Measurements from ENCODE around the gene CETN2.
"Not testable (repeated sequence)": the region's sequence is repeated elsewhere in the genome, so short reads cannot be mapped to it uniquely, and the experiment has no call there.

CETN2 gene

DNA sequence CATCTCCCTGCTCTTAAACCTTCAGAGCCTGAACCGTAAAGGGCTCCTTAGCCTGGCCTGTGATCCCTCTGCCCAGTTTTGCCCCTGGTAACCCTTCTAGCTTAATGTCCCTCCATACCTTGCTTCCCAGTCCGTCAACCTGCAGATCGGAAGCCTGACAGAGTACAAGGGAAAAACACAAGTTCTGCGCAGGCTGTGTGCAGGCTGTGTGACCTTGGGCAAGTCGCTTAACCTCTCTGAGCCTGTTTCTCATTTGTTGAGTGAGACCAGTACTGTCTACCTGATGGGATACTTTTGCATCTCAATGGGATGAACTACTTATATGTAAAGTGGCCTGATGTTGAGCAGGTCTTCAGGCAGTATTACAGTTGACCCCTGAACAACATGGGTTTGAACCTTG, 2.0 kb upstream of the CETN2 start:
- DNase-seq (ENCODE audit: low spot score) = no peak

DNA sequence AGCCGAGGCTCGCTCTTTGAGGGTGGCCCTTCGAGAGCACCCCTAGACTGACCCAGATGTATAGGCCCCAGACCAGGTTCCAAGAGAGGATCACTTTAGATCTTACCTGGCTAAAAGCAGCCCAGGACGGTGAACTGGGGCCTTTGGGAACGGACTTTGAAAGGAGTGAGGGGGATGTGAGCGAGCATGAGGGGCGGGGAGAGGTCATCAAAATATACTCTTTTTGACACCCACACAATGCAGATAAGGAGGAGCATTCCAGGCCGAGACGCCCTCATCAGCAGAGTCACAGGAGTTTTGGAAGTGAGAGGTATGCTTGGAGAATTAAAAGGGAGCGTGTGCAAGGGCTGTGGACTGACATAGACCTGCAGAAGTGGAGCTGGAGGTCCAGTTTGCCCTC, 834 bp upstream of the CETN2 start:
- no peak for DNase-seq (ENCODE audit: low spot score)

DNA sequence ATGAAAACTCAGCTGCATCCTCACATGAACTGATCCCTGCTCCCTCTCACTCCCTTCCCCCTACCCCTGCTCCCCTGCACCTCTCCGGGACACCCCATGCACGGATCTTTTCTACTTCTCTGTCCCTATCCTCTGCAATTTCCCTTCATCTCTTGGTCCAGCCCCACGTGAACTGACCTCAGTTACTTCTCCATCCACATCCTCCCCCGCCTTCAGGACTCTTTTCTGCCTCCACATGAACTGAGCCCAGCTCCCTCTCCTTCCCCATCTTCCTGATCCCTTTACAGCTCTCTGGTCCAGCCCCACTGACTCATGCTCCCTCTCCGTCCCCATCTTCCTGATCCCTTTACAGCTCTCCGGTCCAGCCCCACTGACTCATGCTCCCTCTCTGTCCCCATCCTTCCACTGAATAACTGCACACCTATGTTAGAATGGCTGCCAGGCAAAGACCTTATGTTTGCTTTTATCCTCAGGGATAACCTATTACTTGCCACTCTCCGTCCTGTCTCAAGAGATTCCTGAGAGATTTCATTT, 5.6 kb downstream of the CETN2 start:
- DNase-seq (ENCODE audit: low spot score) = no peak

DNA sequence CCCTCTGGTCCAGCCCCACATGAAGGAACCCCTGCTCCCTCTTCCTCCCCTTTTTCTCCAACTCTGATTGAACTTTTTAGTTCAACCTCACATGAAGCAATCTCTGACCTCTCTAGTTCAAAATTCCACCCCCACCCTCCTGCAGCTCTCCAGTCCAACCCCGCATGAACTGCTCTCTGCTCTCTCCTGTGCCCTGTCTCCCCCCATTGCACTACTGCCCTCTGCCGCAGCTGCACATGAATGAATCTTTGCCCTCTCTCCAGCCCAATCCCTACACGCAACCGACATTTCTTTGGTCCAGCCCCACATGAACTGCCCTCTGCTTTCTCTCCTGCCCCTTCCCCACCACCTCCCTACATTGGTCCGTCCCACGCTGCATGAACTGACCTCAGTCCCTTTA, 6.9 kb downstream of the CETN2 start:
- no peak for DNase-seq (ENCODE audit: low spot score)

DNA sequence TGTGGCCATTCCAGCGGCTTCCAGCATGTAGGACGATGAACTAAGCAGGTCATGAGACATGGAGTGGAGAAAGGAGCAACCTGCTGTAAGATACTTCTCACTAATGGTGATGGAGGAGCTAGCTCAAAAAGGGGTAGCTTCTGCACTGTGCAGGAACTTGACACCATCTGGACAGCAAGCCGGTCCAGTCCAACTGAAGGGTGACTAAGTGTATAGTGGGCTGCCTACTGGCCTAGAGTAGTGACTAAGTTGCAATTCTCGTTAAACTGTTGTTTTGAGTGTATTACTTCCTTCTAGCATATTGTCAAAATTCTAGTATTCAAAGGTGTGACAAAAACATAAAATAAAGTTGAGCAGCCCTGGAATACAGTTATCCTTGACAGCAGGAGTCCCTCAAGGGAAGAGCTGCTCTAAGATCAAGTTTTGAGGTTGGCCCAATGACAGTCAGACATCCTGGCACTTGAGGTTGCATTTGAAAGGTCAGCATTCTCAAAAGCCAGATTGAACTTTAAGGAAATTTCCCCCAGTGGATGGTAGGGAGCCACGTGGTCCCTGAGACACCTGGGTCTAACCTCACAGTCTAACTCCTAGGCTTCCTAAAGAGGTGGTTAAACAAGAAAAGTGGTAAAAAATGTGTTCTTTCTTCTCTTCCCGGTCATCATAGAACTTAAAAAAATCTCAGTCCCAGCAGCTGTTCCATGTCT, 8.0 kb downstream of the CETN2 start:
- no peak for DNase-seq (ENCODE audit: low spot score)

DNA sequence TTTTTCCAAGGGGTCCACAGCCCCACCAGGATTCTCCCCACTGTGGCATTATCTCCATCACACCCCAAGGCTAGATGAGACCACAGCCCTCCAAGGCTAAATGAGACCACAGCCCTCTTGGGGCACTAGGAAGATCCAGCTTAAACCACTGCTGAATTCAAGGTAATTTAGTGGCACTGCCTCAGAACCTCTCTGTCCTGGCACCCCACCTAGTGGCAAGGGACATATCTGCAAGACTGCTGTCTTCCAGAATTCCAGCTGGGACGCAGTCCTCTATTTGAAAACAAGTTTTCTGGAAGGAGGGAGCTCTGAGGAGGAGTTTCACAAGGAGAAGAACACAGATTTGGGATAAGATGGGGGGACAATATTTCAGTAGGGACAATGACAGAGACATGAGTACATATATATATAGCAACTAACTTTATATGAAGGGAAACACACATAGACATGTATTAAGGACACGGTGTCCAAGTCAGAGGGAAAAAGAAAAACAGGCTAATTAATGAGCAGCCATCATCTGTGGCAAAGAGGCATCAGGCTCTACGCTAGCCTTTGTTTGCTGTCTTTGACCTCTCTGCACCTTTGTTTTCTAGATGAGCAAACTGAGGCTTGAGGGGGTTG, 9.3 kb downstream of the CETN2 start:
- DNase-seq (ENCODE audit: low spot score) = peak; percentile 3

DNA sequence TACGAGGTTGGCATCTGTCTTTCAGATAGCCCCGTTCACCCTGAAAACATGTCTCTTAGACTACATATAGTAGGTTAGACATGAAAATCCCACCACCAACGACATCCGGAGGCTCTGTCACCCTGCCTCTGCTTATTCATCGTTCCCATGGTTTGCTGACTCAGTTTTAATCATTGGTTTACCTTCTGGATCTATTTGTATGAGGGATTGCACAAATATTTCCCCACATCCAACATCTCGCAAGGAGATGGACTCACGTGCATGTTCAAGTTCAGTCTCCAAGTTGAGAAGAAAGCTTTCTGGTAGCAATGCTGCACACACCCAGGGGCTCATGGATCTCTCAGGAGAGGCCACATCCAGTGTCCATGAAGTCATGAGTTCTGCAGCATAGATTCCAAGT, 10.8 kb downstream of the CETN2 start:
- DNase-seq (ENCODE audit: low spot score) = no peak

DNA sequence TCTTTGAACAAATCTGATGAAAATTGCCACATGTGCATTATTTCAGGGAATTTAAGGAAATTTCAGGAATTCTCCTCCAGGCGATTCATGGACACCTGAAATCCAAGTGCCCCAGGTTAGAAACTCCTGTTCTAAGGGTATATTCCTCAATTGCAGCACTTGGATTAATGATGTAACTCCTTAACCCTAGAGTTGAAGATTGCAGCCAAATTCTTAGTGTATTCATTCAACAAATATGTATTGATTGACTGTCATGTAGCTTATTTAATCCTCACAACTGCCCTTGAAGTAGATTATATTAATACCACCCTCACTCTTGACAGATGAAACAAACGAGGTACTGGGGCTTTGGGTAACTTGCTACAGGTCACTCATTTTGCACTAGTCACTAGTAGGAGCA, 11.3 kb downstream of the CETN2 start:
- no peak for DNase-seq (ENCODE audit: low spot score)

DNA sequence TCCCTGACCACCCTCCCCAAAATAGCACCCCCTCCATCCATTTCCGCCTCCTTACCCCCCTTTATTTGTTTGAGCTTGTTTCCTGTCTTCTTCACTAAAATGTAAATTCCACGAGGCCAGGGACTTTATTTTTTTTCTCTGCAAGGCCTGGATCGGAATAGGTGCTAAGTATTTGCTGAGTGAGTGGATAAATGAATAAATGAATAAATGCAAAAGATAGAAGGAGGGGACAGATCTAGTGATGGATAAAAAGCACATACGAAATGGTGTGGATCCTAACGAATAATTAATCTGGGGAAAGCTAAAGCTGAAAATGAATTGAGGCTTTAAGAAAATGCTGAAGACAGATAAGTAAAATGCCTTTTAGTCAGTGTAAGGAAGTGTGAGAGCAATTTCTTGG, 12.2 kb downstream of the CETN2 start:
- DNase-seq (ENCODE audit: low spot score) = no peak

DNA sequence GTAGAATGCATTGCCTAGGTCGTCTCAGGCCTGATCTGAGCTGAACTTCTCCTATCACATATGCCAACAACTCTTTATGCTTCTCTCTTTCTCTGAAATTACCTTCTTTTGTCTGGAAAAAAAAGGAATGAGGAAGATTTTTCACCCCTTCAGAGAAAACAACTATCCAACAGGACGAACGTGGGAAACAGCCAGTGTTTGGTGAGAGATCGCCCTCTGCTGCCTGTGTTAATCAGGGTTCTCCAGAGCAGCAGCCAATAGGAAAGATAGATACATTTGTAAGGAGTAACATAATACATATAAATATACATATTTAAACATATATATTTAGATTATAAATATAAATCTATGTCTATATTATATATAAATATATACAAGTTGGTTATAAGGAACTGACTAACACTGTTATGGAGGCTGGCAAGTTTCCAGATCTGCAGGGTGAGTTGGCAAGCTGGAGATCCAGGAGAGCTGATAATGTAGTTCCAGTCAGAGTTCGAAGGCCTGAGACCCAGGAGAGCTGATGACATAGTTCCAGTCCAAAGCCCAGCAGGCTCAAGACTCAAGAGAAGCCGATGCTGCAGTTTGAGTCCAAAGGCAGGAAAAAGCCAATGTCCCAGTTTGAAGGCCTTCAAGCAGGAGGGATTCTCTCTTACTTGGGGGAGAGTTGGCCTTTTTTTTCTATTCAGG, 13.3 kb downstream of the CETN2 start:
- peak; percentile 19 for DNase-seq (ENCODE audit: low spot score)

DNA sequence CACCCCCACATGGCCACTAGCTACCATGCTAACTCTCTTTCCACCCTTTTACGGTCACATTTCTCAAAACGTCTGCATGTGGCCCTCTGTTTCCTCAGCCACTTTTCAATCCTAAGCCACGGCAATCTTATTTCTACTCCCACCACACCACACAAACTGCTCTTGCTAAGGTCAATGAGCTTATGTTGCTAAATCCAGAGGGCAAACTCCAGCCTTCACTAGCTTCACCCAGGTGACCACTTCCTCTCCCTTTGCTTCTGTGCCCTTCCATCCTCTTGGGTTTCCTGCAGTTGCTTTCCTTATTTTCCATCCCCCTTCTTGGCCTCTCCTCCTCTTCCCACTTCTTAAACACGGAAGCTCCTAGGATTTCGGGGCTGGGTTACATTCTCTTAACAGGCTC, 16.5 kb downstream of the CETN2 start:
- DNase-seq (ENCODE audit: low spot score) = no peak

DNA sequence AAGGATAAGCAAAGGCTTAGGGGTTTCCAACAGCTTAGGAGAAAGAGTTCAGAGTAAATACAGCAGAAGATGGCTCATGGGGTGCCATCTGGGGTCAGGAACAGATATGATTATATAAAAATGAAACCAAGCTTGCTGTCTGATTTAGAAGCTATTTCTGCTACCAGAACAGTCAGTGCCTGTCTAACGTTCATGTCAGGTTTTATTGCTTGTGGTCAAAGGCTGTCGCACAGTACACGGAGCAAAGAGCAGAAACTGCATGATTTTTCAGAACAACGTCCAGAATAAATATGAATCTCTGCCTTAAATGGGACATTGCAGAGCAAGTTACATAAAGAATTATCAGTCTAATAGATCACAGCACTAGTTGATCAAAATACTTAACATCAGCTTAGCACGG, 17.4 kb downstream of the CETN2 start:
- no peak for DNase-seq (ENCODE audit: low spot score)

DNA sequence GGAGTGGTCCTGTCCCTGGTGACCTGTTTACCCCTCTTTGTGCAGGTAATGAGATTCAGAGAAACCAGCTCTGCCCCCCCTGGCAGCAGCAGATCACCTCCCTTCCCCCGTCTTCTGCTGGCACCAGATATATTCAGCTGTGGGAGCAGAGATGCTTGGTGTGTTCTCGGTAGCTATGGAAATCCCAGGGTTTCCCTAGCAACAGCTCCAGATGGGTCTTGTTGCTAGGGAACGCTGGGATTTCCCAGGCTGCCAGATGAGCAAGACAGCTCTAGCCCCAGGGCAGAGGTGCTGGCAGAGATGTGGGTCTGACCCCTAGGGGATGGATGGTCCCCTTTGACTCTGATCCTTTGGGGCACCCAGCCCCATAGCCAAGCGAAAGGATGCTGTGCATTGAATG, 20.2 kb downstream of the CETN2 start:
- no peak for DNase-seq (ENCODE audit: low spot score)

DNA sequence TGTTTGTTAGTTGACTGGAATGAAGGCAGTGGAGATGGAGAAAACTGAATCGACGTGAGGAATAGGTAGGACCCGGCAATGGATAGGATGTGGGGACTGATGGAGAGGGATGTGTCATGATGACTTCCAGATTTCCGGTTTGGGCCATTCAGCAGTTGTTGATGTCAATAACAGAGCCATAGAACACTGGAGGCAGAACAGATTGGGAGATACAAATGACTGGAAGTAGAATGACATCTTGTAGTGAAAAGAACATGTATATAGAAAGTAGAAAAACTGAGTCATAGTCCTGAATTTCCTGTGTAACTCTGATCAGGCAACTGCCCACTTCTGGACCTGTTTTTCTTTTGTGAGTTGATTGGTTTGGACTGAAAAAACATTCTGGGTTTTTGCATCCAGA, 24.5 kb downstream of the CETN2 start:
- no peak for DNase-seq (ENCODE audit: low spot score)

DNA sequence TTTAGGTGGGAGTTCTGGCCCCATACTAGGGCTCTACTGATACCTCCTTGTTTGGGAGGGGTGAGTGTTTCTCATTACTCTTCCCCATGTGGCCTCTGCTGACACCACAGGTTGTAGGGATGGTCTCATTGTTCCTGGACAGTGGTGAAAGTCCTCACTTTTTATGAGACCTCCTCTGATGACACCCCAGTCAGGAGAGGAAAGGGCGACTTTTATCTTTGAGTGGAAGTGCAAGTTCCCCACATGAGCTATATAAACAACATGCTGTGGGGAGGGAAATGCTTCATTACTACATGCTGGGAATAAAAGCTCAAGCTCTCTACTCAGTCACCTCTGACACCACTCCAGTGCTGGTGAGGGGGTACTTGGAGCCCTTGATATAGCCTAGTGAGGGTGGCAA, 31.6 kb downstream of the CETN2 start:
- no peak for DNase-seq (ENCODE audit: low spot score)

DNA sequence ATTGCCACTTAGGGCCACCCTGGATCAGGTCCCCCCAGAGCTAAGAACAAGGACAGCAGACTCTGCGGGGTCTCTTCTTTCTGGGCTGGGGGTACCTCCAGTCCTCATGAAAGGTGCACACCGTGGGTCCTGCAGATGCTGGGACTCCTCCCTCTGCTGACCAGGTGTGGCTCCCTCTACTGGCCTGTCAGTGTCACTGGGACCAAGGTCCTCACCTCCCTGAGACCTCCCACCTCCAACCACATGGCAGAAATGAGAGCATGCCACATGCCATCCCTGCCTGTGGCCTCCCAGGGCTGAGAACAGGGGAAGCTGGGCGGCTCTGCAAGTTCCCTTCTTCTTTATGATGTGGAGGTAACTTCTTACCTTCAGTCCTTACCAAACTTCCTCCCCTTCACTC, 43.5 kb downstream of the CETN2 start:
- DNase-seq (ENCODE audit: low spot score) = not testable (repeated sequence)
